BJ (cell line): Measurements from ENCODE around the gene SH2B2. TPM values are rescaled to one million over a fixed set of nuclear protein-coding genes. Genes with fewer than 3 reads are reported as not detected.

Source experiments
- CTCF ChIA-PET: fragments of 350-600 bp; formaldehyde crosslinking; extraction: SDS; loops from one replicate; lab custom pipeline; 2021; ENCODE audit warnings: antibody characterized with exemption, inconsistent platforms; lab: Yijun Ruan, JAX
- POLR2A ChIA-PET: fragments of 300-600 bp; sonication (Branson Sonifier 250); formaldehyde crosslinking; extraction: SDS; loops from one replicate; lab custom pipeline; 2021; ENCODE audit warnings: antibody characterized with exemption; lab: Charles Lee
- DNase-seq: peaks from one replicate; pipeline ENCODE4 v3.0.0-alpha.2; 2011; ENCODE audit warnings: low read depth
- H3K27me3 ChIP-seq: 2 replicates; pipeline ENCODE4 v1.6.0; 2011; ENCODE audit warnings: low read length; ENCODE audit not compliant: control insufficient read depth, insufficient read depth
- H3K36me3 ChIP-seq: 2 replicates; pipeline ENCODE4 v1.5.1; 2011; ENCODE audit warnings: low read length; ENCODE audit not compliant: control insufficient read depth, insufficient read depth
- H3K4me3 ChIP-seq: 2 replicates; pipeline ENCODE4 v1.5.1; 2011; ENCODE audit warnings: low read depth, mild to moderate bottlenecking, control low read depth, low read length
- CTCF ChIP-seq: IDR thresholded peaks from 2 replicates; pipeline ENCODE4 v1.5.1; 2011; ENCODE audit warnings: low read depth, mild to moderate bottlenecking, control low read depth, inconsistent platforms, low read length, moderate library complexity; ENCODE audit not compliant: insufficient read depth
- polyA plus RNA-seq: library from polyadenylated mRNA; depleted of rRNA; stranded (reverse); fragments of >200 nt; gene quantifications from 2 replicates; pipeline ENCODE4 v1.2.3, GENCODE V29; 2011

Gene SH2B2
- polyA plus RNA-seq, 1 experiment = 0.58 TPM

- DNase-seq = no peak
- TF ChIP-seq CTCF = no peak
- H3K36me3 ChIP-seq = no peaks in the 10 kb centered on the region
- ChIA-PET CTCF (interaction anchor here (1.2 kb wide), 2 partner anchors 9 to 109 kb away, joined by 3 to 5 read pairs; no protein-coding TSS in a partner anchor), POLR2A (no interaction called here)
- no peaks in the 10 kb centered on the region for H3K27me3 ChIP-seq
- no peak overlapping the region for H3K4me3 ChIP-seq
These were observed 4.0 kb upstream of the SH2B2 start for GRCh38 chr7:102282465-102283362.

- ChIA-PET POLR2A (no interaction called here), CTCF (interaction anchor here (0.6 to 1.6 kb wide), 5 partner anchors 10 to 919 kb away, joined by 3 to 5 read pairs (median 3); no protein-coding TSS in a partner anchor)
- DNase-seq = no peak
- H3K4me3 ChIP-seq = no peak overlapping the region
- no peak for TF ChIP-seq CTCF
- no peaks in the 10 kb centered on the region for H3K27me3 ChIP-seq
- no peaks in the 10 kb centered on the region for H3K36me3 ChIP-seq
These were observed 3.0 kb upstream of the SH2B2 start for GRCh38 chr7:102283477-102284189.

GRCh38 chr7:102284399-102284798 is 2.3 kb upstream of the SH2B2 start:
- no peak for DNase-seq
- Histone ChIP-seq H3K27me3 (no peaks in the 10 kb centered on the region), H3K4me3 (no peak overlapping the region), H3K36me3 (no peaks in the 10 kb centered on the region)
- POLR2A ChIA-PET = interaction anchor here (0.5 kb wide), 1 partner anchor 217 kb away, joined by 12 read pairs; no protein-coding TSS in a partner anchor
- CTCF ChIA-PET = interaction anchor here (1.0 to 1.6 kb wide), 3 partner anchors 11 to 120 kb away, joined by 3 to 5 read pairs (median 4); no protein-coding TSS in a partner anchor
- no peak for TF ChIP-seq CTCF

- CTCF ChIA-PET = interaction anchor here (1.6 kb wide), 1 partner anchor 12 kb away, joined by 5 read pairs; no protein-coding TSS in a partner anchor
- POLR2A ChIA-PET = interaction anchor here (0.5 kb wide), 1 partner anchor 218 kb away, joined by 12 read pairs; no protein-coding TSS in a partner anchor
- DNase-seq = no peak
These were observed 1.7 kb upstream of the SH2B2 start for GRCh38 chr7:102284891-102285539.

More at GRCh38 chr7:102284891-102285539, 1.7 kb upstream of the SH2B2 start:
- H3K4me3 ChIP-seq = no peak overlapping the region
- no peaks in the 10 kb centered on the region for H3K36me3 ChIP-seq
- TF ChIP-seq CTCF = no peak
- no peaks in the 10 kb centered on the region for H3K27me3 ChIP-seq
